Body of pancreas (tissue), 4 donors: Measurements from ENCODE around the gene GATB. TPM values are rescaled to one million over a fixed set of nuclear protein-coding genes. Genes with fewer than 3 reads are reported as not detected.

Experiments used
- ATAC-seq: fragments of 150-250 bp; one replicate; pipeline ENCODE4 v1.9.1; 2016
- DNase-seq, 4 donors: peaks; one replicate each; pipeline ENCODE4 v3.0.0-alpha.2; 2019
- H3K27ac ChIP-seq, 4 donors: fragments of 200-600 bp; sonication (generic); 1 replicate in 3 of 4; 2 replicates in 1 of 4; pipeline versions ENCODE4 v1.5.1 to v1.6.1; 2016 to 2019; ENCODE audit warnings: mild to moderate bottlenecking in 1 of 4, mixed read lengths in 1 of 4, moderate library complexity in 1 of 4
- H3K27me3 ChIP-seq, 2 donors: fragments of 200-600 bp; sonication (generic); one replicate each; pipeline ENCODE4 v1.6.0; 2016; ENCODE audit warnings: mild to moderate bottlenecking in 1 of 2
- H3K36me3 ChIP-seq, 2 donors: fragments of 200-600 bp; sonication (generic); replicated peaks in 1 of 2; 2 replicates each; pipeline ENCODE4 v1.5.1; 2016; ENCODE audit warnings: low read depth in 2 of 2; ENCODE audit not compliant: insufficient read depth in 1 of 2
- H3K4me1 ChIP-seq: fragments of 200-600 bp; sonication (generic); one replicate; pipeline ENCODE4 v1.6.0; 2016
- H3K4me3 ChIP-seq, 2 donors: fragments of 200-600 bp; sonication (generic); 1 replicate in 1 of 2; 2 replicates in 1 of 2; pipeline ENCODE4 v1.5.1; 2016 to 2019
- H3K9me3 ChIP-seq, 3 donors: fragments of 200-600 bp; sonication (generic); 1 replicate in 2 of 3; 2 replicates in 1 of 3; pipeline ENCODE4 v1.5.1; 2016
- POLR2A ChIP-seq, 3 donors: fragments of 450-650 bp; IDR thresholded peaks; one replicate each; pipeline ENCODE4 v1.6.1; 2016; ENCODE audit warnings: antibody characterized with exemption in 3 of 3, mild to moderate bottlenecking in 2 of 3
- WGBS, 2 donors: methylation state at CpG; one replicate each; pipeline ENCODE4 v1.1.5; 2017; 5-methylcytosine and 5-hydroxymethylcytosine counted together
- intact Hi-C: fragments of 100-400 bp; cut with DNase I; formaldehyde crosslinking; loops from one replicate; pipeline ENCODE4 v1.15.1; 2023
- total RNA-seq, 2 donors: library from RNA; depleted of rRNA; stranded (reverse); fragments of >200 nt; gene quantifications; one replicate each; pipeline ENCODE4 v1.1.0, GENCODE V29; 2016
- TF ChIP-seq, protein P1 (sequence below), 7 experiments: fragments of 450-650 bp in 4 of 7; fragments of 200-600 bp in 3 of 7; sonication (generic) in 3 of 7; IDR thresholded peaks; one replicate each; pipeline ENCODE4 v1.5.1; 2016 to 2019; ENCODE audit warnings: antibody characterized with exemption in 7 of 7

Gene GATB
- total RNA-seq, 2 donors from 2014 or later: 5.6 to 7.3 TPM

DNA sequence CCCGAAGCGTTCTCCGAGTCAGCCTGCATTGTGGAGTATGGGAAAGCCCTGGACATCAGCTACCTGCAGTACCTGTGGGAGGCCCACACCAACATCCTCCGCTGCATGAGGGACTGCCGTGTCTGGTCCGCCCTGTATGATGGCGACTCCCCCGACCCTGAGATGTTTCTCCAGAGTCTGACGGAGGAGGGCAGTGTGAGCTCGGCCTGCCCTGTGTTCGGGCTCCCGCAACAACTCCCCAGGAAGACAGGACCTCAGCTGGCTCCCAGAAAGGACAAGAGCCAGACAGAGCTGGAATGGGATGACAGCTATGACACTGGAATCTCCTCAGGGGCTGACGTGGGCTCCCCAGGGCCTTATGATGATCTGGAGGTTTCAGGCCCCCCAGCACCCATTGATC, 111.3 kb downstream of the GATB start:
- H3K4me1 ChIP-seq: no peaks in the 10 kb centered on the region
- no peaks in the 10 kb centered on the region for H3K27me3 ChIP-seq
- H3K27ac ChIP-seq: no peak overlapping the region
- H3K4me3 ChIP-seq: no peak overlapping the region
- no peaks in the 10 kb centered on the region for H3K9me3 ChIP-seq
- intact Hi-C loops: no loop called here
- no peak for ATAC-seq
- peaks cover 6 to 9% of the 10 kb centered on the region in 2 donors for H3K36me3 ChIP-seq
- DNase-seq: no peak
- WGBS, 2 donors: 83 to 87% methylated on average over 7 to 13 of the region's 13 CpGs
- TF ChIP-seq, protein P1, sequence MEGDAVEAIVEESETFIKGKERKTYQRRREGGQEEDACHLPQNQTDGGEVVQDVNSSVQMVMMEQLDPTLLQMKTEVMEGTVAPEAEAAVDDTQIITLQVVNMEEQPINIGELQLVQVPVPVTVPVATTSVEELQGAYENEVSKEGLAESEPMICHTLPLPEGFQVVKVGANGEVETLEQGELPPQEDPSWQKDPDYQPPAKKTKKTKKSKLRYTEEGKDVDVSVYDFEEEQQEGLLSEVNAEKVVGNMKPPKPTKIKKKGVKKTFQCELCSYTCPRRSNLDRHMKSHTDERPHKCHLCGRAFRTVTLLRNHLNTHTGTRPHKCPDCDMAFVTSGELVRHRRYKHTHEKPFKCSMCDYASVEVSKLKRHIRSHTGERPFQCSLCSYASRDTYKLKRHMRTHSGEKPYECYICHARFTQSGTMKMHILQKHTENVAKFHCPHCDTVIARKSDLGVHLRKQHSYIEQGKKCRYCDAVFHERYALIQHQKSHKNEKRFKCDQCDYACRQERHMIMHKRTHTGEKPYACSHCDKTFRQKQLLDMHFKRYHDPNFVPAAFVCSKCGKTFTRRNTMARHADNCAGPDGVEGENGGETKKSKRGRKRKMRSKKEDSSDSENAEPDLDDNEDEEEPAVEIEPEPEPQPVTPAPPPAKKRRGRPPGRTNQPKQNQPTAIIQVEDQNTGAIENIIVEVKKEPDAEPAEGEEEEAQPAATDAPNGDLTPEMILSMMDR (IDR thresholded peaks at IDR 0.05): no peak
- no peak for TF ChIP-seq POLR2A (IDR thresholded peaks at IDR 0.05)

DNA sequence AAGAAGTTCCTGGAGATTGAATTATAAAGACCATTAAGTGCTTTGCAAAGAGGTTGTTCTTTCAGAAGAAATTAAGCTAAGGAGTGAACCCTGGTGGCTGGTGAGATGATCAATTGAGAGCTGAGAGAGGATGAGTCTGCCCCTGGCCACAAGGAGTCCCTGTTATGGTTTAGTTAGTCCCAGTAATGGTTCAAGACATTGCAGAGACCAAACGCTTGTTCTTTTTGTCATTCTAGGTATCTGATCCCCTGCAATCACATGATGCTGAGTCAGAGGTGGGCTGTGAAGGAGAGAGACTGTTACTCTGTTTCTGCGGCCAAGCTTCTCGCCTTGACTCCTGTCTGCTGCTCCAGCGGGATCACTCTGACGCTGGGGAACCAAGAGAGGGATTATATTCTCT, 114.5 kb downstream of the GATB start:
- 87 to 89% methylated on average over 5 of the region's 5 CpGs for WGBS, 2 donors
- no peak overlapping the region for H3K27ac ChIP-seq
- ATAC-seq (no peak), DNase-seq (no peak)
- H3K4me1 ChIP-seq: no peaks in the 10 kb centered on the region
- H3K9me3 ChIP-seq: no peaks in the 10 kb centered on the region
- H3K27me3 ChIP-seq: no peaks in the 10 kb centered on the region
- peaks cover 6 to 9% of the 10 kb centered on the region in 2 donors for H3K36me3 ChIP-seq
- intact Hi-C loops: no loop called here
- H3K4me3 ChIP-seq: no peak overlapping the region
- TF ChIP-seq, protein P1 (IDR thresholded peaks at IDR 0.05): no peak
- no peak for TF ChIP-seq POLR2A (IDR thresholded peaks at IDR 0.05)

DNA sequence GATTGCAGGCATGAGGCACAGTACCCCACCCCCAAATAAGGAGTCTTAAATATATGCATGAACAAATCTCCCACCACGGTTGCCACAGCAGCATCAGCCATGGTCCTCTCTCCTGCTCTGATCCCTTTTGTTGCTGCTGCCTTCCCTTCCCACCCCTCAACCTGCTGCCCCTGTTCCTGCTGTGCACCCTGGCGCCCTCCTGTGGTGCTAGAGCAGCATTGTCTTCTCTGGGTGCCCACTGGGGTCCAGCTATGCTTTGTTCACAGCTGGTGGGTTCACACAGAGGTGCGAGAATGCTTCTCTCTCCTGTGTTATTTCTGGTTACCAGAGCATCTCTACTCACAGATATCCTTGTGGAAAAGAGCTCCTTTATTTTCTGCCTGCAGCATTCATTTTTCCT, 116.2 kb downstream of the GATB start:
- no peak overlapping the region for H3K4me3 ChIP-seq
- no peaks in the 10 kb centered on the region for H3K27me3 ChIP-seq
- no peaks in the 10 kb centered on the region for H3K4me1 ChIP-seq
- WGBS, 2 donors: 44 to 52% methylated on average over 3 of the region's 3 CpGs
- no peaks in the 10 kb centered on the region for H3K9me3 ChIP-seq
- no peak for ATAC-seq
- intact Hi-C loops: no loop called here
- H3K36me3 ChIP-seq: peaks cover 0 to 6% of the 10 kb centered on the region in 2 donors
- TF ChIP-seq, protein P1 (IDR thresholded peaks at IDR 0.05): peak in 6 of 7 experiments; percentile 8 to 37 (median 28)
- no peak for TF ChIP-seq POLR2A (IDR thresholded peaks at IDR 0.05)
- DNase-seq: peak in 3 of 4 donors; percentile 19 to 31 (median 22)
- H3K27ac ChIP-seq: no peak overlapping the region

DNA sequence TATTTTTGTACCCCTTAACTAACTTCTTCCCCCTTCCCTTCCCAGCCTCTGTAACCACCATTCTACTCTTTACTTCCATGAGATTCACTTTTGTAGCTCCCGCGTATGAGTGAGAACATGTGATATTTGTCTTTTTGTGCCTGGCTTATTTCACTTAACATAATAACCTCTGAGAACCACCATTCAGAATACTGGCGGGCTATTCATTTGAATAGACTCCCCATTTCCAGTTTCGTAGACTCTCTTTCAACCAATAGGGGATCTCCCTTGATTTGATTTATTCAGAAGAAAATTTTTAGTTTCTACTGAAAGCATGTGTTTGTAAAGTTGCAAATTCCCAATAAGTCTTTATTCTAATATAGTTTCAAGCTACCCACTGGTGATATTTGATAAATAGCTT, 117.2 kb downstream of the GATB start:
- WGBS, 2 donors: 89 to 93% methylated on average over 4 of the region's 4 CpGs
- H3K4me1 ChIP-seq: no peaks in the 10 kb centered on the region
- peaks cover 0 to 6% of the 10 kb centered on the region in 2 donors for H3K36me3 ChIP-seq
- TF ChIP-seq, protein P1 (IDR thresholded peaks at IDR 0.05): no peak
- no peak for TF ChIP-seq POLR2A (IDR thresholded peaks at IDR 0.05)
- ATAC-seq: no peak
- no peaks in the 10 kb centered on the region for H3K27me3 ChIP-seq
- no peaks in the 10 kb centered on the region for H3K9me3 ChIP-seq
- no peak overlapping the region for H3K27ac ChIP-seq
- H3K4me3 ChIP-seq: no peak overlapping the region
- DNase-seq: no peak
- intact Hi-C loops: no loop called here

DNA sequence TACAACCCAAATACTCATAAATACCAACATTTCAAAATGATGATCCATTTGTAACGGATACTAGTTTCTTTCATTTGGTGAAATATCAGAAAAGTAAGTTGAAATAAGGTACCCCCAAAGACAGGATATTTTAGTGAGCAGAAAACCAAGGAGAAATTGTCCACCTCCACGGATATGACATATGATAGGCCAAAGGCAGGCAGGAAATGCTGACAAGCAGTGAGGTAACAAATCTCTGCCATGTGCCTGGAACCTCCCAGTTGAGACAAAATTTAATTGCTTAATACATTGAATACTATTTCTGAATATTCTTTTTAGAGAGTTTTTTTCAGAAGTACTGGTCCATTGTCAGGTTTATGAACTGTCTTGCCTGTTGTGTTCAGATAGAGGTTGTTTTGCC, 118.8 kb downstream of the GATB start:
- H3K4me3 ChIP-seq: no peak overlapping the region
- no peaks in the 10 kb centered on the region for H3K4me1 ChIP-seq
- WGBS, 2 donors: 82 to 93% methylated on average over 2 of the region's 2 CpGs
- H3K27ac ChIP-seq: no peak overlapping the region
- peaks cover 0 to 4% of the 10 kb centered on the region in 2 donors for H3K36me3 ChIP-seq
- H3K27me3 ChIP-seq: no peaks in the 10 kb centered on the region
- no peak for DNase-seq
- intact Hi-C loops: no loop called here
- ATAC-seq: no peak
- no peaks in the 10 kb centered on the region for H3K9me3 ChIP-seq
- no peak for TF ChIP-seq POLR2A (IDR thresholded peaks at IDR 0.05)
- TF ChIP-seq, protein P1 (IDR thresholded peaks at IDR 0.05): no peak
